HG02938 (cell line): ENCODE data around the gene CLDN20.

Experiments
- ATAC-seq: cut with Tn5 transposase; IDR thresholded peaks from one replicate; pipeline ENCODE4 v1.9.1; 2021; ENCODE audit warnings: mild to moderate bottlenecking, moderate library complexity; ENCODE audit not compliant: unreplicated experiment

CLDN20 gene

GRCh38 chr6:155268088-155268867 is 4.5 kb downstream of the CLDN20 start:
- ATAC-seq = peak; percentile 68

- no peak for ATAC-seq
These were observed 6.0 kb downstream of the CLDN20 start for GRCh38 chr6:155269765-155270164.

DNA sequence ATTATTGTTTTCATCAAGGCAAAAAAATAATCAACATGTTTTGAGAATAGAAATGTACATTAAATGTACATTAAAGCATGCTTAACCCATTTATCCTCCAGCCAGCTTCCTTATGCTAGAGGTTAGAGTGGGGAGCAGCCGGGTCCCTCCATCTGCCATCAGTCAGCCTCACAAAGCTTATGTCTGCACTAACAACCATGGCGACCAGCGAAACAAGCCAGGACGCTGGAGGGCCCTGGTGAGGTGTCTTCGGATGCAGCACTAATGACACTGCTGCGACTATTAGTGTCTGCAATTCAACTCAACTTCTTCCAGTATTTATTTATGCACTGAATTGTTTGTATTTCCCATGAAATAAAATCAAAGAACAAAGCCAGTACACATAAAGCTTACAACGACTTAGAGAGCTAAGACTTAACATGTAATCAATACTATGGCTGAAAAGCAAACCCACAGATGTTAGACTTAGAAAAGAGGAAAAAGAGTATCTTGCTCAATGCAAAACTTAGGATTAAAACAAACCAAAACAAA is 6.8 kb downstream of the CLDN20 start:
- ATAC-seq = no peak

- ATAC-seq = no peak
These were observed 7.3 kb downstream of the CLDN20 start for GRCh38 chr6:155271145-155271544.

GRCh38 chr6:155272353-155273232 is 8.8 kb downstream of the CLDN20 start:
- no peak for ATAC-seq

DNA sequence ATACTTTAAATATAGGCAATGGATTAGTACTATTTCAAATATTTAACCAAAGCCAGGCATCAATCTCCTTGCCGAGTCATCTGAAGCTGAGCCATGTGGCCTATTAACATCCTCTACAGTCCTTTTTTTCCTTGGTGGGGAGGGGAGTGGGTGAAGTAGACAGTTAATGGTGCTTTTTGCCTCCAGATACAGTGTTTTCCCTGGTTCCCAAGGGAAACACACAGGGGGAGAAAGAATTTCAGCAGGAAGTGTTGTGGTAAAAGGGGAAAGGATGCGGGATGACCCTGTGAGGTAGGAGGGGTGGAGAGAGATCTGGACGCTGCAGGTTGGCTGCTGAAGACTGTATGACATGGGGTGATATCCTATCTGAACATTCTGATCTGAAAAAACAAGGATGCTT is 9.6 kb downstream of the CLDN20 start:
- no peak for ATAC-seq

DNA sequence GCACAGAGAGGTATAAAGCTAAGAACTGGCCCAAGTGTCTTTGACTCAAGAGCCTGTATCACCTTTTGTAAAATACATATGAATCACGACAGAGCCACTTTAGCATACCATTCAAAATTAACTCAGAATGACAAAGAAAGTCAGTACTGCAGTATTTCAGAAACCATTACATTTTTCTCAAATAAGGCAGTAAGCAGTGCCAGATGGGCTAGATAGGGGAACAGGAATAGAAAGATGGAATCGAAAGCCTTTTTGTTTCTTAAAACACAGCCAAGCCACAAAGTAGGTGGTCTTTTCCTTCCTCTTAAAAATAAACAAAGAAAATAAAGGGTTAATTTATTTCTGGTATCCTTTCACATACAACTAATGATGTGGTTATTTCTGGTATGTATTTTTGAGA is 10.3 kb downstream of the CLDN20 start:
- ATAC-seq = no peak

DNA sequence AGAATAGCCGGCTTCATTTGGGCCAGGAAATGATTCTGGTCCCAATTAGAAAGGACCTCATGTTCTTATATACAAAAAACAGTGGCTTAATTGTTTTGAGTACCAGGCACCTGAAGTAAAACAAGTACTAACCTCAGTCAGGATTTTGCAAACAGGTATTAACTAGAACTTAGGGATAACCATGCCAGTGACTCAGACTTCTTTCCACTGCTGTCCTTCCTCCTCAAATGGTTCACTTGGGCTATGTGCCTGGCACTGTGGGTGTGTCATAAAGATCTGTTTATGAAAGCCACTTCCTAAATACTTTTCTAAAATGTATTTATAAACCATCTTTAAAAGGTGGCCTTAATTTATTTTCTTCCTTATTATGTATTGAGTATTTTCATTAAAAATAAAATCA is 10.7 kb downstream of the CLDN20 start:
- ATAC-seq = no peak

DNA sequence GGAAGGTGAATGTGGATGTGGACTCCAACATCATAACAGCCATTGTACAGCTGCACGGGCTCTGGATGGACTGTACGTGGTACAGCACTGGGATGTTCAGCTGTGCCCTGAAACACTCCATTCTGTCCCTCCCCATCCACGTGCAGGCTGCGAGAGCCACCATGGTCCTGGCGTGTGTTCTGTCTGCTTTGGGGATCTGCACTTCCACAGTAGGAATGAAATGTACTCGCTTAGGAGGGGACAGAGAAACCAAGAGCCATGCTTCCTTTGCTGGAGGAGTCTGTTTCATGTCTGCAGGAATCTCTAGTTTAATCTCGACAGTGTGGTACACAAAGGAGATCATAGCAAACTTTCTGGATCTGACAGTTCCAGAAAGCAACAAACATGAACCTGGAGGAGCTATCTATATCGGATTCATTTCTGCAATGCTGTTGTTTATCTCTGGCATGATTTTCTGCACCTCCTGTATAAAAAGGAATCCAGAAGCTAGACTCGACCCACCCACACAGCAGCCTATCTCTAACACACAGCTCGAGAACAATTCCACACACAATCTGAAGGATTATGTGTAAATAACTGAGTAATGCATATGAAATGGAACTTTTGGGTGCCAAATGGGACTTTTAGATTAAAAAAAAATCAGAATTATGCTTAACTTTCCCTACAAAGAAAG is 12.1 kb downstream of the CLDN20 start:
- no peak for ATAC-seq

- ATAC-seq = no peak
These were observed 12.8 kb downstream of the CLDN20 start for GRCh38 chr6:155276638-155277037.

GRCh38 chr6:155278319-155279049 is 14.7 kb downstream of the CLDN20 start:
- ATAC-seq = no peak

- no peak for ATAC-seq
These were observed 21.0 kb downstream of the CLDN20 start for GRCh38 chr6:155284775-155285174.

- ATAC-seq = no peak
These were observed 23.9 kb downstream of the CLDN20 start for GRCh38 chr6:155287762-155288161.

GRCh38 chr6:155290491-155290890 is 26.7 kb downstream of the CLDN20 start:
- ATAC-seq = no peak

- no peak for ATAC-seq
These were observed 27.5 kb downstream of the CLDN20 start for GRCh38 chr6:155291291-155291690.

GRCh38 chr6:155292711-155293110 is 28.9 kb downstream of the CLDN20 start:
- ATAC-seq = no peak

- ATAC-seq = no peak
These were observed 33.9 kb downstream of the CLDN20 start for GRCh38 chr6:155297669-155298068.

DNA sequence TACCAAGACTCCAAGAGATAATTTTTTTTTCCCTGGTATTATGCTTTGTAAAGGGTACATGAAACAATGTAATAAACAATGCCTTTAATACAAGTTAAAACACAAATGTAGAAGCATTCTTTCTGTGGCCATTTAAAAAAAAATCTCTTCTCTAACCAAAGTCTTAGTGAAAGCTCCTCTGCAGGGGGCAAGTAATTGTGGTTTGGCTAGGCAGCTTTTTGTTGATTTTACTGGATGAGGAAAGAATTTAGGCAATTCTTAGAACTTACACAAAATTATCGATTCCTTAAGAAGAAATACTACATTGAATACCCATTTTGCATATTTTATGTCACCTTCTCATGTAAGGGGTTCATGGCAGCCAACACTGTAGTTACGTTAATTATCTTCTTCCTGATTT is 38.1 kb downstream of the CLDN20 start:
- ATAC-seq = no peak

DNA sequence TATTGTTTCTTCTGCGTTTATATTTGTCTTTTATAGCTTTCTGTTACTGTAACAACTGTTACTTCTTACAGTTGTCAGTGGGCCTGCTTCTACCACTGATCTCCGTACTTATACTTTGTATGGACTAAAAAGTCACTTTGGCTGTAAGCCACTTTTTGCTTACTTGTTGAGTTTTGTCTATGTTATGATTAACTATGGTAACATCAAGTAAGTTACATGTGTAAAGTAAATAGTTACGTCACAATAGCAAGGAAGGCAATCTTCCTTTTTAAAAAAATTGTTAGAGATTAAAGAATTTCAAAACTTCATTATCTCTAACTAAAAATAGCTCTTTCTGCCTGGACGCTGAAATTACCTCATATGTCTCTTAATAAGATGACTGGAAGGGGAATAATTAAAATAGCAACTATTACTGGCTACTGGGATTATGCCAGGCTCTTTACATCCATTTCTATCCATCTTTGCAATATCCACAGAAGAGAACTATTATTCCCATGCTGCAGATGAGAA is 39.6 kb downstream of the CLDN20 start:
- ATAC-seq = no peak

- no peak for ATAC-seq
These were observed 43.1 kb downstream of the CLDN20 start for GRCh38 chr6:155306958-155307357.
